Prostate gland (tissue), 2 donors: ENCODE measurements around the gene RCN1.

Experiments used
- CTCF ChIP-seq, 4 experiments: fragments of 200-600 bp in 2 of 4; fragments of 450-650 bp in 2 of 4; sonication (generic) in 2 of 4; IDR thresholded peaks; 1 replicate in 3 of 4; 2 replicates in 1 of 4; pipeline ENCODE4 v1.5.1; 2016 to 2019; ENCODE audit warnings: antibody characterized with exemption in 4 of 4, mild to moderate bottlenecking in 2 of 4, moderate library complexity in 2 of 4
- POLR2A ChIP-seq: fragments of 450-650 bp; IDR thresholded peaks from one replicate; pipeline ENCODE4 v1.6.1; 2016; ENCODE audit warnings: antibody characterized with exemption, mild to moderate bottlenecking

- no peak for TF ChIP-seq CTCF (IDR thresholded peaks at IDR 0.05)
- no peak for TF ChIP-seq POLR2A
Observed at GRCh38 chr11:32153747-32154146, 62.9 kb downstream of the RCN1 start.
